Ovary (tissue), 3 donors: ENCODE data around the gene ACVR1.

Experiments
- EP300 ChIP-seq: sonication (generic); formaldehyde crosslinking; IDR thresholded peaks from one replicate; pipeline ENCODE4 v1.6.1; 2017; ENCODE audit warnings: antibody characterized with exemption
- POLR2A ChIP-seq: fragments of 450-650 bp; IDR thresholded peaks from one replicate; pipeline ENCODE4 v1.6.1; 2017; ENCODE audit warnings: antibody characterized with exemption, mild to moderate bottlenecking, moderate library complexity
- TF ChIP-seq, protein P1 (sequence below), 3 donors: fragments of 450-650 bp in 2 of 3; fragments of 200-600 bp in 1 of 3; IDR thresholded peaks; one replicate each; pipeline versions ENCODE4 v1.5.1 to v1.8.0; 2016 to 2022; ENCODE audit warnings: antibody characterized with exemption in 3 of 3, mild to moderate bottlenecking in 1 of 3
- donor health status: DM: no; HTN: no; CAD: no.

DNA sequence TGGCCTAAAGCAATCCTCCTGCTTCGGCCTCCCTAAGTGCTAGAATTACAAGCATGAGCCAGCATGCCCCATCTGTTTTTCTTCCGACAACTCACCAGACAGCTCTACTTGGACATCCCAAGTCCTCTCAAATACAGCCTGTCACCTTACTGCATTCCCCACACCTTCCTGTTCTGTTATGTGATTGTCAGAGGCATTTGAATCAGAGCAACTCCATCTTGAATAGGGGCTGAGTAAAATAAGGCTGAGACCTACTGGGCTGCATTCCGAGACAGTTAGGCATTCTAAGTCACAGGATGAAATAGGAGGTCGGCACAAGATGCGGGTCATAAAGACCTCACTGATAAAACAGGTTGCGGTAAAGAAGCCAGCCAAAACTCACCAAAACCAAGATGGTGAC, 17.3 kb downstream of the ACVR1 start:
- TF ChIP-seq, protein P1, sequence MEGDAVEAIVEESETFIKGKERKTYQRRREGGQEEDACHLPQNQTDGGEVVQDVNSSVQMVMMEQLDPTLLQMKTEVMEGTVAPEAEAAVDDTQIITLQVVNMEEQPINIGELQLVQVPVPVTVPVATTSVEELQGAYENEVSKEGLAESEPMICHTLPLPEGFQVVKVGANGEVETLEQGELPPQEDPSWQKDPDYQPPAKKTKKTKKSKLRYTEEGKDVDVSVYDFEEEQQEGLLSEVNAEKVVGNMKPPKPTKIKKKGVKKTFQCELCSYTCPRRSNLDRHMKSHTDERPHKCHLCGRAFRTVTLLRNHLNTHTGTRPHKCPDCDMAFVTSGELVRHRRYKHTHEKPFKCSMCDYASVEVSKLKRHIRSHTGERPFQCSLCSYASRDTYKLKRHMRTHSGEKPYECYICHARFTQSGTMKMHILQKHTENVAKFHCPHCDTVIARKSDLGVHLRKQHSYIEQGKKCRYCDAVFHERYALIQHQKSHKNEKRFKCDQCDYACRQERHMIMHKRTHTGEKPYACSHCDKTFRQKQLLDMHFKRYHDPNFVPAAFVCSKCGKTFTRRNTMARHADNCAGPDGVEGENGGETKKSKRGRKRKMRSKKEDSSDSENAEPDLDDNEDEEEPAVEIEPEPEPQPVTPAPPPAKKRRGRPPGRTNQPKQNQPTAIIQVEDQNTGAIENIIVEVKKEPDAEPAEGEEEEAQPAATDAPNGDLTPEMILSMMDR (IDR thresholded peaks at IDR 0.05) = no peak
- TF ChIP-seq POLR2A (no peak), EP300 (no peak)
